ENCODE data around the gene PLEKHA1. TPM values are rescaled to one million over a fixed set of nuclear protein-coding genes. Genes with fewer than 3 reads are reported as not detected.

Gene PLEKHA1
- total RNA-seq, 1 donor from 2014 or later: 102 TPM

DNA sequence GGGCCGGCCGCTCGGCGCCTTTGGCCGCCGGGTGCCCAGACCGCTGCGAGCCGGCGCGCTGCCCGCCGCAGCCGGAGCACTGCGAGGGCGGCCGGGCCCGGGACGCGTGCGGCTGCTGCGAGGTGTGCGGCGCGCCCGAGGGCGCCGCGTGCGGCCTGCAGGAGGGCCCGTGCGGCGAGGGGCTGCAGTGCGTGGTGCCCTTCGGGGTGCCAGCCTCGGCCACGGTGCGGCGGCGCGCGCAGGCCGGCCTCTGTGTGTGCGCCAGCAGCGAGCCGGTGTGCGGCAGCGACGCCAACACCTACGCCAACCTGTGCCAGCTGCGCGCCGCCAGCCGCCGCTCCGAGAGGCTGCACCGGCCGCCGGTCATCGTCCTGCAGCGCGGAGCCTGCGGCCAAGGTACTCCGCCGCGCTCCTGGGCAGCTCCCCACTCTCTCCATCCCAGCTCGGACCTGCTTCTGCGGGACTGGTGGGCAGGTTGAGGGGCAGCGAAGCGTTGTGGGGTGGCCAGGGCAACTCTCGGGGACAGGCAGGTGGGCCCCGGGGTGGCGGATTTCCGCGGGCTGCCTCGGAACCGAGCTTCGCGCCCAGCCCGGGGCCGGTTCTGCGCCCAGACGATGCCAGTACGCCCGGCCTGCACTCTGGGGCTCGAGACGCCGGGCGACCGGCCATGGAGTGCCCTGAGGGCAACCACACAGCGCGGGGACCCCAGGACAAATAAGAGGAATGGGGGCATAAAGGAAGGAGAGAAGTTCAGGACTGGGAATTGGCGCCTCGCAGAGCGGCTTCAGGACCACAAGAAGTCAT is 87.4 kb downstream of the PLEKHA1 start:
- DNase-seq (ENCODE audit: low read depth): no peak

DNA sequence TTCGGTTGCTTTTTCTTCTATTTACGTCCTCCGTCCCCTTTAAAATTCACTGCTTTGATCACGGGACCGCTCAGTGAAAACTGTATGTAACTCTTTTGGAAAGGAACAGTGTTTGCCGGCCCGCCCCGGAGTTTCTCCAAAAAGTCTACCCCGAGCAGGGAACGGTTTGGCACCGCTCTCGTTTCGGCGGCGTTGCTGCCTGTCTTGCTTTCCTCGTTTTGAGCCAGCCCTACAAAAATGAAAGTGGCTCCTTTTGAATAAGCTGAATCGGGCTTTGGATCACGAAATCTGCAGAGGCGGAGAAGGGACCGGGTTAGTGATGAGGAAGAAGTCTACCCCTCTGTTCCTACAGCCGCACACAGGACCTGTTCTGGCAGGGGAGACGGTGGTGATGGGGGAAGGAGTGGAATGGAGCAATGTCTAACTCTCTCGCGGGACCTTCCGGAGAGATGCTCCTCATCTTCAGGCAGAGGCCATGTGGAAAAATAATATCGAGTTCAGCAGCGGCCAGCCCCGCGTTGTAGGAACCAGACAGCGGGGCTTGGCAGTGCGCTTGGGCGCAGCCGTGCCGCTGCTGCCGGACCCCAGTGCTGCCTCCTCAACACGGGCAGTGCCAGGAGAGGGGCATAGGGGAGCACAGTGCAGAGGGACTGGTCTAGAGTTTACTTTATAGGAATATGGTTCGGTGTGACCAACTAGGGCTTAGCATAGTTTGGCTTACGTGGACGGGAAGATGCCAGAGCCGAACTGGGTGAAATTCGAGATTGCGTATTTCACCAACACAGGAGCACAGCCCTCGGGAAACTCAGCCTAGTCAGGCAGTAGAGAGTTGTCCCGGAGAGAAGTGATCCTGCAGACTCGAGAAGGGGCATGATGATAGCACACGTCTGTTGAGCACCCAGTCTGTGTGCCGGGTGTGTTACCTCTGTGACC is 88.3 kb downstream of the PLEKHA1 start:
- DNase-seq (ENCODE audit: low read depth): no peak

DNA sequence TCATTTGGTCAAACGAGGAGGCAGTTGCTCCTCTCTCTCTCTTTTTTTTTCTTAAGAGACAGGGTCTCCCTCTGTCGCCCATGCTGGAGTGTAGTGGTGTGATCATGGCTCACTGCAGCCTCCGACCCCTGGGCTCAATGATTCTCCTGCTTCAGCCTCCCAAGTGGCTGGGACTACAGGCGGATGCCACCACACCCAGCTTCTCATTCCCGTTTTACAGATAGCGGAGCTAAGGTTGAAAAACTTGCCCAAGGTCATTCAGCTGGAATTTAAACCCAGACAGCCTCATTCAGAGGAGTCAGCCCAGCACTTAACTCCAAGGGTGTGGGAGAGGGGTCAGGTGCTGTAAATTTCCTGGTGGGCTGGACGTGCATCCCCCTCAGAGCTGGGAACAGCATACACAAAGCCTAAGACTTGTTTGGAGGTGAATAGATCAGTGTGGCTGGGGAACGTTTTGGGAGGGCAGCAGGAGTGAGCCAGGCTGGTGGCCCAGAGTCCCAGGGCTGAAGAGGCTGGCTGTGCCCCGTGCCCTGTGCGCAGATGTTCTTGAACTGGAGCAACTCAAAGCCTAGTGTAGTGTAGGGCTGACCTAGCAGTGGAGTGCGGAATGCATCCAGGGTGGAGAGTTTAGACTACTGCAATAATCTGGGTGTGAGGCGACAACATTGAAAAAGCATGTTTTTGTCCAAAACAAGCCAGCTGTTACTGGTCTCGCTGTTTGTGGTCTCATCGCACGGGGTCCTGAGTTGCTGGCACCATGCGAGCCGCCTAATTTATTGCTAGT is 89.2 kb downstream of the PLEKHA1 start:
- no peak for DNase-seq (ENCODE audit: low read depth)

DNA sequence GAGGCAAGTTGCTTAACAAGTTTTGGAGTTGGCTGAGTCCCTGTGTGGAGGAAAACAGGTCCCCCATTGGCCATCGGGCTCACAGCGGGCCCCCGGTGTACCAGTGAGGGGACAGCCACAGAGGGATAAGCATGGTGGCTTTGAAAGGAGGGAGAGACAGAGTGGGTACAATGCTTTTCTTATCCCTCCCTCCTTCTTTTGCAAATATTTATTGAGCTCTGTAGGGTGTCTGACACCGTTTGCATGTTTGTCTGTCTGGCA is 89.7 kb downstream of the PLEKHA1 start:
- DNase-seq (ENCODE audit: low read depth): no peak

DNA sequence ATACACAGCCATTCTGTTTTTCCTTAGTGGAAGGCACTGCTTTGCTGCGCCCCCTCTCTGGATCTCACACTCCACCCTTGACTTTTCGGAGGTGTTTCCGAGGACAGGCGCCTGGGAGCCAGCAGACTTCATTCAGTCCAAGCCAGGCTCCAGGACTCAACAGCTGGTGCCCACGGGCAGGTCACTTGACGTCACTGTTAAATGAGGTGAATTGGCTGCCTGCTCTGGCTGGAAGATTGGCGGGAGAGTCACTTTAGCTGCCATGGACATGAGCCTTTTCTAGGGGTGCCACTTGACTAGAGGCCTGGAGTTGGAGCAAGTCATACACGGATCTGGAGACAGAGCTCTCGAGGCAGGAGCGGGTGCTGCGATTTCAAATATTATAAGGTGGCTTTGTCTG is 90.1 kb downstream of the PLEKHA1 start:
- no peak for DNase-seq (ENCODE audit: low read depth)

DNA sequence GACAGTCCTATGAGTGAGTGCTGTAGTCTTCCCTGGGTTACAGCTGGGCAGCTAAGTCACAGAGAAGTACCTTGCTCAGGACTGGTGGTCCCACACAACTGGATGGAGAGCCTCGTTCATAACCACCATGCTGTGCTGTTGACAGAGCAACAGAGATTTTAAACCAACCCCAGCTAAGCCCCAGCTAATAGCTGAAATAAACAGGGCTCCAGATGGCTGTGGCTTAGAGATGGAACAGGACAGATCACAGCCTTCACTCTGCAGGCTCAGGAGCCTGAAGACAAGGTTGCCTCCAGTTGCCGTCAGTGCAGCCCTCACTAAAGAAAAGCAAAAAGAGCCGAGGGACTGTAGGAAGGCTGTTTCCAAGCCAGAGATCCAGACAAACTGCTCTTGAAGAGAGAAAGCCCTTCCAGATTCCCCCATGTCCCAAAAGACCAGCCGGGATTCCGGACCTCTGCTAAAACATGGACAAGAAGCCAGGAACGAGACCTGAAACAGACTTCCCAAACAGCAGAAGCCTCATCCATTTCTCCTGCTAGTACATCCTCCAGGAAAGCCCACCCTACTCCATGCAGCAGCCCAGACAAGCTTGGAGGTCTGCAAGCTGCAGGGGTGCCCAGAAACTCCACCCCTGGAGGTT is 91.0 kb downstream of the PLEKHA1 start:
- DNase-seq (ENCODE audit: low read depth): no peak

DNA sequence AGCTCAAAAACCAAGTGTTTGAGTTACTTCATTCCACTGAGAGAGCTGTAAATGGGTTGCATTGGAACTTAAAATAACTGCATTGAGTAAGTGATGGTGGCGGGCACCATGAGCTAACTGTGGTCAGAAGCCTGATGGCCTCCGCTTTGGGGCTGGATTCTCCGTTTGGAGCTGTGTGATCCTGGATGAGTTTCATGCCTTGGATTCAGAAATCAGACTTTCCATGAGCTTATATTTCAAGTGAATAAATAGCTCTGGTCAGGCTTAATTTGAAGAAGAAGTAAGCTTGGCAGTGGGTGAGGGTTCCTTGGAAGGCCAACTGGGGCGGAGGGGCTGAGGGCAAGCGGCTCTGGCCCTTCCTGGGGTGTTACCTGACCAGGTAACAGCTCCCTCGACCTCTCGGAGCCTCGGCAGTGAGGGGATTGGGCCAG is 92.5 kb downstream of the PLEKHA1 start:
- no peak for DNase-seq (ENCODE audit: low read depth)

DNA sequence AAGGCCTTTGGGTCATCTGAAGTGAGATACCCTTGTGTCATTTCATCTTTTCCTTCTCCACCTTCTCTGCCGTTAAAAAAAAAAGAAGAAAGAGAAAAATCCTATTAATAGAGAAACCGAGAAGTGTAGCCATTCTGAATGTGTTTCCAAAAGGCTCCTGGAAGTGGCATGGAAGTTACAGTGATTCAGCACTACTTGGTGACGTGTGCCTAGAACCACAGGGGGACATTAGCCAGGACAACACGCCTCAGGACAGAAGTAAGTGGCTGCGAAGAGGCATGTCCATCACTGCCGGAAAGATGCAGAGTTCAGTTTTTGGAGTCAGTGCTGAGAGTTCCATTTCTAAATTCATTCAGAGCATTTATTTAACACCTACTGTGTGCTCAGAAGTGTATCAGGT is 93.2 kb downstream of the PLEKHA1 start:
- DNase-seq (ENCODE audit: low read depth): no peak

DNA sequence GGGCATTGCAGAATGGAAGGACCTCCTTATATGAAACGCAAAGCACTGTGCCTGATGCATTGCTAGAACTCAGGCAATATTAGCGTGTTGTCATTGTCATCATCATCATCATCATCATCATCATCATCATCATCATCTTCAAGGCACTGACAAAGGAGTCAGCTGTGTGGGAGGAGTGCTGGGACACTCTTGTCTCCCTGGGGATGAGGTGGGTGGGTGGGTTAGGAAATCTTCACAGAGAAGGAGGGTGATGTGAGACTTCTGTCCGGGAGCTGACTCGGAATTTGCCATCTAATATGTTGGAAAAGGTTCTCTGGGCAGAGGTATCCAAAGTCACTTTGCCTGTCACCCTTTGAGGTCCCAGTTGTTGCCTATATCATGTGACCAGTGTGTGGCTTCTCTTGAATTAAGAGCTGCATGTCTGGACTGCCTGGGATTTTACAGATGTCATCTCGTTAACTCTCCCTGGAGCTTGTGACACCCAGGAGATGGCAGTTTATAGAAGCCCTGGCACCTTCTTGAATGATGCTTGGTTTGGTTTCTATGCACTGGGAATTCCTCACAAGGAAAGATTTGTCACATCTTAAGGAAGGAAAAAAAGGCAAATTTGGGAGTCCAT is 93.9 kb downstream of the PLEKHA1 start:
- DNase-seq (ENCODE audit: low read depth): no peak

DNA sequence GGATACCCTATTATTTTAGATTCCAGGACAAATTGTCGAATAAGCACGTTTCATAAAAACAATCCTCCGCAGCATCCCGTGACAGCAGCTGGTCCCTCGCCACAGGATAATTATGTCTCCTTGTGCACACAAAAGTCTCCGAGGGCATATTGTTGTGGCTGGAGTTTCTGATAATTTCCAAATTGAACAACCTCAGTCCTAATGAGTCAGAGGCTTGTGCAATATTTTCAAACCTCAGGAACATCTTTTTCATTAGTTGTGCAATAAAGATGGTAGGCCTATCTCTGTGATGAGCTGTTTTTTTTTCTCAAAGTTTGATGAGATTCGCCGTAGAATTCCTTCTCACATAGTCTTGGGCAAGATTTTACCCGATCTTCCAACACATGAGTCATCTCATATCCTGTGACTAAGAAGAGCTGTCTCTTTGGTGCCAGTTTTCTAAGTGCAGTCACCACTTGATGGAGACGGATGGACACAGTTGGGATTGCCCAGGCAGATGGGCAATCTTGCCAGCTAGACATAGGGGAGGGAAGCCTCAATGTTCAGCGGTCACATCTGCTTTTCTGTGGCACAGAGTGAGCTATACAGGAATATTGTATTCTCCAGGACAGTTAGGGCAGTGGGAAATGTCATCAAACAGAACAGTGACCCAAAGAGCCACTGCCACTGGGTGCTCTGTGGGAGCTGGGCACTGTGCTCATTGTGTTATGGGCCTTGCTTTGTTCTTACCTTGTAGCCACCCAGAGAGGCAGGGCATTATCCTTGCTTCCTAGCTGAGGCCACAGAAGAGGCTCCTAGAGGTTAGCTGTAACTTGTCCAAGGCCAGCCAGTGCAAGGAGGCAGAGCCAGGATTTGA is 94.6 kb downstream of the PLEKHA1 start:
- DNase-seq (ENCODE audit: low read depth): peak; percentile 98

DNA sequence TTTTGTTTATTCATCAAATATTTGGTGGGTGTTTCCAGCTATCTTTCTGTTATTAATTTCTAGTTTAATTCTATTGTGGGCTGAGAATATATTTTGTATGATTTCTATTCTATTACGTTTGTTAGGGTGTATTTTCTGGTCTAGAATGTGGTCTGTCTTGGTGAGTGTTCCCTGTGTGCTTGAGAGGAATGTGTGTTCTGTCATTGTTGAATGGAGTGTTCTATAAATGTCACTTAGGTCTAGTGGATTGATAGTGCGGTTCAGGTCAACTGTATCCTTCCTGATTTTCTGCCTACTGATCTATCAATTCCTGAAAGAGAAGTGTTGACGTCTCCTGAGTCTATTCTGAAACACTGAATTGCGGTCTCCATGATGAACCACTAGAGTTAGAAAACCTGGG is 95.3 kb downstream of the PLEKHA1 start:
- DNase-seq (ENCODE audit: low read depth): no peak

DNA sequence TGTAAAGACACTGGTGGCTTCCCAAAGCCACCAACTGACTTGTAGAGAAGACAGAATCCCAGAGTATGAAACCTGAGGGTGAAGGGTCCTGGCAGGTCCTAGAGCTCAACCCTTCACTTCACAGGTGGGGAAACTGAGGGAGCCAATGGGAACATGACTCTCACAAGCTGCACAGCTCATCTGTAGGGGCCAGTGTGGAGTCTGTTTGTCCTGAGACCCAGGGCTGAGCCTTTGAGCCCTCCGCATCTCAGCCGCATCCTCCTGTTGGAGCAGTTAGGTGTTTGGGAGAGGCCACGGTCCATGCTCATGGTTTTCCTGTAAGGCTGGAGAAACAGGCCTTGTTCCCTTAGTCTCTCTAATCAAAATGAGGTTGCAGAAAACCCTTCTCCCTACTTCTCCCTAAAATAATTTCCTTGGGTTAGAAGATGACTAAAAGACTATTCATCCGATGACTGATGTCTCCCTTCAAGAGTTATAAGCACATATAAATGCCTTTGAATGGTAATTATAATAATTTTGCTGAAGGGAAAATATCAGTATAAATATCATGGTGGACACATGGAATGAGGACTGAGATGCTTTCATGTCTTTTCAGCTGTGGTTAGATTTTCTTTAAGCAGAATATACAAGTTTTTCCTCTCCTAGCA is 97.1 kb downstream of the PLEKHA1 start:
- DNase-seq (ENCODE audit: low read depth): no peak

DNA sequence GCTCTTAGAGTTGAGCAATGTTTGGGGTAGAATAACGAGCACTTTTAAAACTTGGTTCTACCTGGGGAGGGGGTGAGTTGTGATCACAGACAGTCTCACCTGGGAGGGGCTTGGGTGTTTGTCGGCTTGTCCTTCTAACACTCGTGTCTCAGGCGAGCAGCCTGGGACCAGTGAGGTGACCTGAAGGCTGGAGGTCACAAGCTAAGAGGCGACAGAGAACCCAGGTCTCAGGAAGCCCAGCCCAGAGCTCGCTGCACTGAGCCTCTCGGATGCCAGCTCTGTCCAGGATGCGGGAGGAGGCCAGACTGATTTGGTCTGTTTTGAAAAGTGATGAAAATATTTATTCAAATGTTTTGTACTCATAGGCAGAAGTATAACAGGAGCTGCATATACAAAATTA is 98.6 kb downstream of the PLEKHA1 start:
- DNase-seq (ENCODE audit: low read depth): no peak

DNA sequence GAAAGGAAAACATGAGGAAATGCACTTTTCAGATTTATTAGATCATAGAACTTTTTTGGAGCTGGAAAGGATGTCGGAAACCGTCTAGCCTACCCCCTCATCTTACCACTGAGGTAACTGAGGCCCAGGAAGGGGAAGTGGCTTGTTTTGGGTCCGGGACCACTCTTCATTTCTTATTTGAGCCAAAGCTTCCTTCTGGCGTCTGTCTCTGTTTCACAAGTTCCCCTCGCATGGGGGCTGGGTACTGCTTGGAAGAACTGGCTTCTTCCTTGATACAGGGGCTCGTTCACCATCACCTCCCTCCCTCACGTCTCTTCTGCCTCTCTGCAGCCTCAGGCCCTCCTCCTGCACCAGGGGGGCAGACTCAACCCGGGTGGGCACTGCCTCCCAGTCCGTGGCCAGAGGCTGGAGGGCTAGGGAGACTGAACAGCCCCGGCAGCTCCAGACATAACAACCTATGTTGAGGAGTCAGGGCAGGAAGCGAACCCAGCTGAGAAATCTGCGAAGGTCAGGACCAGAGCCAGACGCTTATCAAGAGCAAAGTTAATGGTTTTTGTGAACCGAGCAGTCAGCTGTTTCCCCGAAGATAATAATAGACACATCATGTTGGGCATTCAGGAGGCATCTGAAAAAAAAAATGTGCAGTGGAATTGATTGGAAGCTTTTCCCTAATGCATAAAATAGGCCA is 99.8 kb downstream of the PLEKHA1 start:
- no peak for DNase-seq (ENCODE audit: low read depth)

DNA sequence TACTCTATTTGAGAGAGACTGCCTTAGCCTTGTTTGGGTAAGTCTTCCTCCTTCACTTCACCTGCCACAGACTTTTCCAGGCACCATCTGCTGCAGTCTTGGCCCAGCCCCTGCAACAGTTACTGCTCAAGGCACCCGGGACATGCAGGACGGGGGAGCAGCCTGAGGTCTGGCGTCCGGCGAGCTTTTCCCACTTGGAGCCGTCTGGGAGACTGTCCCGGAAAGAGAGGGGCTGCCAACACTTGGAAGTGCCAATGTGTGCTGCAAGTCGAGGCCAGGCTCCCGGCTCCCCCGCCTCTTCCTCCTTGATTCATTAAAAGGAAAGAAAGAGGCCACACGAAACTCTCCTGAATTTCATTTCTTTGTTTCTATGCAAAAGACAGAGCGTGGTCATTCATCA is 100.6 kb downstream of the PLEKHA1 start:
- DNase-seq (ENCODE audit: low read depth): no peak

DNA sequence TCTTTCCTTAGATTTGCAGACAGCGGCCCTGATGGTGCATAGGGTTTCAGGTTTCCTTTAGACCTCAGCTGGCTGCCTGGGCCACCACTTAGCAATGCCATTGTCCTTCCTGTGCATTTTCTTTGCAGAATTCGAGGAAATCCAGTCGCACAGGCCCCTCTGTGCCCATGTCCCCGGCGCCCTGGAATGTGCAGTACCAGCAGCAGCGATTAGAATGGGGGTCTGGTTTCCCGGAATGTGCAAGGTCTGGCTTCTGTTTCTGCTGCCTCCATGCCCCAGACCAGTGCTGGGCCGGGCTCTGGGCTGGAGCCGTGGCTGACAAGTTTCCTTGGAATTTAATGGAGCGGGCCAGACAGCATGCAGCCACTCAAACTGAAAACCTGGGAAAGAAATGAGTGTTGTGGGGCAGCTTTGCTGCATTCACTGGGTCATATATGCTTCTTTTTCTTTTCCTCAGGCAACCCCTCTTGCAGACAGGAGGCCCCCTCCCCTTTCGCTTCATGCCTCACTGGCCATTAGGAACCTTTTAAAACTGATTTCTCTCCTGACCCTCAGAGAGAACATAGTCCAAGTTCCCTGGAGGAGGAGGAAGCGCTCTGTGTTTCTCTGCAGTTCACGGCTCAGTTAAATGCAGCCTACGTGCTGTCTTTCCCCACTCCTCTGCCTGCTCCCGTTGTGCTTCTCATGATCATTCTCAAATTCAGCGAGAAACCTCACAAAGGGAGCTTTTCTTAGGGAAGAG is 101.3 kb downstream of the PLEKHA1 start:
- DNase-seq (ENCODE audit: low read depth): no peak

DNA sequence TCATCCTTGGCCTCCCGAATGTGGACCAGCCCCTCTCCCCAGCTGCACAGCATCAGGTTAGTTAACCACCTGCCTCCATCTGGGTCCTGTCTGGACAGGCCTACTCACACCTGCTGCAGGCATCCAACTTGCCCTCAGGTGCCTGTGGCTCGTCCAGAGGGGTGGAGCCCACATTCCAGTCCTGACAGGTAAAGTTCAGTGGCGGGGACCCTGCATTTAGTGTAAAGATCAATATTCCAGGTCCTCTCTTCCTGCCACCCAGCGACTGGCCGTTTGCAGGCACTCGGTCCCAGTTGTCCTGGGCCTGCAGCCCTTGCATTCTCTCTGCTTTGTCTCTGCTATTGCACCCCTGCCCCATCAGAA is 101.8 kb downstream of the PLEKHA1 start:
- DNase-seq (ENCODE audit: low read depth): no peak

DNA sequence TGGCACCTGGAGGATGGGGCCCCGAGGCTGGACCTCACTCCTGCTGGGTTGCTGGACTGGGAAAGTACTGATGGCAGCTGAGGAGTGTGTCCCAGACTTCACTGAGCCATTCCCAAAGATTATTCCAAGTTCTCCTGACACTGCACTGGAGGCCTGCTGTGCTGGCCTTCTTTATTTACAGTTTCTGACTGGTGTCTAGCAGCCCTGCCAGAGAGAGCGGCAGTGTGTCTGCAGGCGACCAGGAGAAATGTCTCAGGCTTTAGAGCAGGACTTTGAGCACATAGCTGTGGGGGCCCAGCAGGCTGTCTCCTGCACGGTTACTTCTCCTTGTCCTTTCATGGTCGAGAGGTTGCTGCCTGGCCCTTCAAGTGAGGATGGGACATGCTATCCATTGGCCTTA is 102.9 kb downstream of the PLEKHA1 start:
- no peak for DNase-seq (ENCODE audit: low read depth)

DNA sequence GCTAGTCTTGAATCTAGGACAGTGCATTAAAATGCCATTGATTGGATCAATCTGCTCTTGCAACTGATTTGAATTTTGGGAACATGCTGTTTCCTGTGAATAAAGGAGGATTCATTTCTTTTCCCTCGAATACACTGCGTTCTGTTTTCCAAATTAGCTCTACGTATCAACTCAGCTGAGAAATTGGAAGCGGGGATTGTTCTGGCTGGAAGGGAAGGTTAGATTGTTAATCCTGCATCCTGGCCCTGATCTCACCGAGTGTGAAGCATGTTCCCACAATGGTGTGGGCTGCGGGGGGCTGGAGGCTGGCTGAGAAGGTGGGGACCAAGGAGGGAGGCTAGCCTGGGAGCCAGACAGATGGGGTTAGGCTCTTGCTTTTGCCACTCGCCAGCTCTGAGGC is 104.5 kb downstream of the PLEKHA1 start:
- no peak for DNase-seq (ENCODE audit: low read depth)
